ENCODE results near the gene BDKRB2. TPM values are rescaled to one million over a fixed set of nuclear protein-coding genes. Genes with fewer than 3 reads are reported as not detected.

The BDKRB2 gene
- total and polyA plus RNA-seq, 2 experiments from 2014 or later: 0.14 to 0.21 TPM

GRCh38 chr14:96203635-96204034 lies 1.0 kb upstream of the BDKRB2 start (continued):
- no peak for TF ChIP-seq EZH2 (IDR thresholded peaks at IDR 0.05; ENCODE audit: low read depth, unreplicated experiment)
- no peak for TF ChIP-seq POLR2AphosphoS5 (IDR thresholded peaks at IDR 0.05; ENCODE audit: low read depth)
- no peak for TF ChIP-seq CREB1 (CRISPR knock-in tag; IDR thresholded peaks at IDR 0.05; ENCODE audit: low read depth)
- no peak for TF ChIP-seq REST (IDR thresholded peaks at IDR 0.05; ENCODE audit: unreplicated experiment)
- TF ChIP-seq ZNF114 (CRISPR knock-in tag; IDR thresholded peaks at IDR 0.05): no peak
- no peak for TF ChIP-seq NANOG (IDR thresholded peaks at IDR 0.05; ENCODE audit: borderline replicate concordance)
- TF ChIP-seq ZNF331 (CRISPR knock-in tag; IDR thresholded peaks at IDR 0.05; ENCODE audit: low read depth): no peak
- TF ChIP-seq JUNB (IDR thresholded peaks at IDR 0.05; ENCODE audit: unreplicated experiment): no peak

DNA sequence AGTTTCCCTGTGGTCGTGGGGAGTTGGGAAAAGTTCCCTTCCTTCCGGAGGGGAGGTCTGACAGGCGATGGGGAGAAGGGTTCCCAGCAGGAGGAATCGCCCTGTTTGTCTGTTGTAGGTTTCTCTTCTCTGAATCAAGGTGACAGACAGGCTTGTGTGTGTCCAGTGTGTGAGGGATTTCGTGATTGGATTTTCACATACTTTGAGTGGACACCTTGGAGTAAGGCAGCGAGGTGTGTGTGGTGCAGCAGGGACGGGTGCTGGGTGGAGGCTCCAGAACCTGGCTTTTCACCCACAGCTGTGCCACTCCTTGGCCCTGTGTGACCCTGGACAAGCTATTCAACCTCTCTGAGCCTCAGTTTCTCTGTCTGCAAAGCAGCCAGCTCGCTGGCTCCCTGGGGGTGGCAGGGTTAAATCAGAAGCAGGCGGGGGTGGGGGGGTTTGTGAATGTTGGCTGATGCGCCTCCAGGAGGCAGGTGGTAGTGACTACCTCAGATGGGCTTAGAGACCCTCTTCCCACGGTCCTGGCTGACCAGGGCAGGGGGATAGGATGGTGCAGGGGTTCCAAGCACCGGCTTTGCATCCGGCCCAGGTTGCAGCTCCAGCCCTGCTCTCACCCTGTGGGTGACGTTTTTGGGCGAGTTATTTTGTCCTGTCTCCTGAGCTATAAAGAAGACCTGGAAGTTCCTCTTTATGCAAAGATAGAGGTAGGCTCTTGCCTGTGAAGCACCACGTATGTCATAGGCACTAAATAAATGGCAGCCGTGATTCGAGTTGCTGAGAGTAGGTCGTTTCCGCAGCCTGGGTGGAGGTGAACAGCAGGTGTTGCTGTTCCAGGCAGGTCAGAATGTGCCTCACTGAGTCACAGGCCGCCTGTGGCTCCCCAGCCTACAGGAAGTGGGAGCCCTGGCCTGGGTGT lies 679 bp downstream of the BDKRB2 start:
- peak overlapping the region; percentile 92 for H3K4me2 ChIP-seq
- H2AFZ ChIP-seq: peak overlapping the region; percentile 99; the same call in 1 of the 2 replicates
- H3K36me3 ChIP-seq (ENCODE audit: insufficient read depth): no peaks in the 10 kb centered on the region
- no peaks in the 10 kb centered on the region for H3F3A ChIP-seq (replicated peaks; ENCODE audit: low read depth)
- H3K9me2 ChIP-seq (ENCODE audit: insufficient read depth): 0 out of 2 replicates have a peak, but pooled peaks cover 5% of the 10 kb centered on the region
- Mint-ChIP-seq H3K27me3 (ENCODE audit: insufficient read depth, low read depth, poor library complexity) (peaks cover 15% of the 10 kb centered on the region), H3K4me1 (peaks cover 27% of the 10 kb centered on the region), H3K36me3 (ENCODE audit: low read depth) (no peaks in the 10 kb centered on the region), H3K9me3 (no peaks in the 10 kb centered on the region), H3K27ac (no peak overlapping the region), H3K4me3 (peak overlapping the region; percentile 65)
- H3K27me3 ChIP-seq (ENCODE audit: insufficient read depth): peaks cover 26% of the 10 kb centered on the region
- DNase-seq (ENCODE audit: low spot score): no peak
- H3K79me2 ChIP-seq (replicated peaks; ENCODE audit: insufficient read depth): no peaks in the 10 kb centered on the region
- no peak overlapping the region for H3K27ac ChIP-seq (ENCODE audit: low read depth)
- H3K4me1 ChIP-seq (ENCODE audit: insufficient read depth): peaks cover 6% of the 10 kb centered on the region; the same call in 1 of the 2 replicates
- peak overlapping the region; percentile 63 for H3K4me3 ChIP-seq
- peak; percentile 15 for ATAC-seq
- no peaks in the 10 kb centered on the region for H4K20me1 ChIP-seq (replicated peaks; ENCODE audit: insufficient read depth)
- TF ChIP-seq STAT1 (IDR thresholded peaks at IDR 0.05; ENCODE audit: unreplicated experiment) (no peak), EZH2phosphoT487 (IDR thresholded peaks at IDR 0.05; ENCODE audit: unreplicated experiment) (no peak), CTCF (conservative IDR thresholded peaks at IDR 0.05; ENCODE audit: low read depth in 2 of 2) (no peak), POLR2AphosphoS5 (IDR thresholded peaks at IDR 0.05; ENCODE audit: low read depth) (no peak), ZNF462 (CRISPR knock-in tag; IDR thresholded peaks at IDR 0.05) (no peak), NANOG (IDR thresholded peaks at IDR 0.05; ENCODE audit: borderline replicate concordance) (no peak), ZNF331 (CRISPR knock-in tag; IDR thresholded peaks at IDR 0.05; ENCODE audit: low read depth) (no peak)

All from GM23338 (cell line).